NCI-H146 (cell line): ENCODE data around the gene IRF8.

ENCODE experiments used
- DNase-seq: peaks from one replicate; lab custom pipeline; 2025; lab: John Stamatoyannopoulos, UW

The IRF8 gene

GRCh38 chr16:85960486-85961046, 61.6 kb downstream of the IRF8 start:
- no peak for DNase-seq

GRCh38 chr16:85961988-85962915, 63.3 kb downstream of the IRF8 start:
- DNase-seq, result no peak

GRCh38 chr16:85963753-85964285, 64.9 kb downstream of the IRF8 start:
- DNase-seq, result no peak

- no peak for DNase-seq
Observed at GRCh38 chr16:85965125-85965524, 66.2 kb downstream of the IRF8 start.

GRCh38 chr16:85967111-85967510, 68.1 kb downstream of the IRF8 start:
- DNase-seq, result no peak

- no peak for DNase-seq
Observed at GRCh38 chr16:85968041-85968920, 69.3 kb downstream of the IRF8 start.

GRCh38 chr16:85969159-85969558, 70.2 kb downstream of the IRF8 start:
- no peak for DNase-seq

GRCh38 chr16:85969591-85969990, 70.6 kb downstream of the IRF8 start:
- no peak for DNase-seq

- DNase-seq, result no peak
Observed at GRCh38 chr16:85970016-85970733, 71.2 kb downstream of the IRF8 start.

GRCh38 chr16:85970738-85971137, 71.8 kb downstream of the IRF8 start:
- DNase-seq, result no peak
